Astrocyte (in vitro differentiated cells and primary cell): ENCODE measurements around the gene CLDN17.

Experiments used
- CTCF ChIP-seq: IDR thresholded peaks from 2 replicates; pipeline ENCODE4 v1.5.1; 2011; ENCODE audit warnings: low read depth, mild to moderate bottlenecking, inconsistent platforms, low read length, moderate library complexity; ENCODE audit not compliant: insufficient read depth
- EZH2 ChIP-seq: IDR thresholded peaks from 2 replicates; pipeline ENCODE4 v1.6.1; 2012; ENCODE audit warnings: mild to moderate bottlenecking, low read length, inconsistent platforms; ENCODE audit not compliant: insufficient read depth

- no peak for TF ChIP-seq CTCF
- TF ChIP-seq EZH2: no peak
Observed at GRCh38 chr21:30138483-30138882, 28.1 kb downstream of the CLDN17 start.
